HG03439 (cell line): ENCODE results near the gene GABRD.

ENCODE experiments used
- ATAC-seq: cut with Tn5 transposase; IDR thresholded peaks from one replicate; pipeline ENCODE4 v1.9.1; 2021; ENCODE audit warnings: mild to moderate bottlenecking, moderate library complexity; ENCODE audit not compliant: unreplicated experiment

GABRD gene

DNA sequence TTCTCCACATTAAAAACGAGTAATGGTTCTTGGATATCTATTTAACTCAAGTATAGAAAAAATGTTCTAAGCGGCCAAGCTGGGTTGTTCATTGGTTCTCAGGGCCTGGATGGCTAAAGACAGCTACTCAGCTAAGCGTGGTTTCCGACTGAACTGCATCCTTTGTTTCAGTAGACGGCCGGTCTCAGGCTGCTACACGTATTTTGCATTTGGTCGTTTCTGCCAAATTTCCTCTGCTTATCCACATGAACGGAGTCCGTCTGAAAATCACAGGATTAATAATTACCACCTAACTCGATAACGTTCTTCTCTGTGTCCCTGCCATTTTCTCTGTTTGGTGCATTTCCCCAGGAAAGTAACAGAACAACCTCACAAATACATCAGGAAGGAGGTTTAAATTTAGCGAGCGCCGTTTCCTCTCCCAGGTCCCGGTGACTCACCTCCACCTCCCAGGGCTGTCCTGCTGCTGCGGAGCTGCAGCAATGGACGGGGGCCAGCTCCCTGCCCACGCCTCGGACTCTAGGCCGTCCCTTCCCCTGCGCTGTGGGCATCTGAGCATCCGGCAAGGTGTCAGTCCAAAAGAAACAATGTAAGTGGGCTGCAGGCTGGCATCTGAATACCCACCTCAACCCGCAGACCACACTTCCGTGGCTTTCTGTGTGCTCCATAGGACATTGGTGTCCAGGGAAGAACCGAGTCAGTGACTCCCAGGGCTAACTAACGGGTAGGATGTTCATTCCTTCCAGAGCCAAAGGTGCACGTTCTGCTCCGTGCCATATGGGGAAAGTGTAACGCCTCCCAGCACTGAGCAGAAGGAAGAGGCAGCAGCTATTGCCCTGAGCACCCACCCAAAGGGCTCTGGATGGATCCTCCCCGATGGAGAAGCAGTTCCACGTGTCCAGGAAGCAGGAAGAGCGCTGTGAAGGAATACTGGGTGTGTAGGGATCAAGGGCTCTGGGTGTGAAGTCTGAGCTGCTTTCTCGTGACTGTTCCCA, 4.1 kb upstream of the GABRD start:
- ATAC-seq: no peak

DNA sequence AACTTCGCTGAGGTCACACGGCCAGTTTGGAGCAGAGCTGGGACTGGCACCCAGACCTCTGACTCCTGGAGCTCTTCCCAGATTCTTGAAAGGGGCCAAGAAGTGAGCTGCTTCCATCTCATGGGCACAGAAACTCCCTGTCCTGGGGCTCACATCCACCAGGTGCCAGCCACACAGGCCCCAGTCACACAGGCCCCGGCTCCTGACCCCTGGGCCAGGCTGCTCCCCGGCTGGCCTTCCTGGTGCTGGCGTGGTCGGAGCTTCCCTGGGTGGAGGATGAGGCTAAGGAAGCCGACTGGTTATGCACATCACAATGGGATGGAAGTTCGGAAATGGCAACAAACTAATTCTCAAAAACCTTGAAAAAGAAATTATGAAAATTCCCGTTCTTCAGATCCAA, 3.0 kb upstream of the GABRD start:
- ATAC-seq: no peak

DNA sequence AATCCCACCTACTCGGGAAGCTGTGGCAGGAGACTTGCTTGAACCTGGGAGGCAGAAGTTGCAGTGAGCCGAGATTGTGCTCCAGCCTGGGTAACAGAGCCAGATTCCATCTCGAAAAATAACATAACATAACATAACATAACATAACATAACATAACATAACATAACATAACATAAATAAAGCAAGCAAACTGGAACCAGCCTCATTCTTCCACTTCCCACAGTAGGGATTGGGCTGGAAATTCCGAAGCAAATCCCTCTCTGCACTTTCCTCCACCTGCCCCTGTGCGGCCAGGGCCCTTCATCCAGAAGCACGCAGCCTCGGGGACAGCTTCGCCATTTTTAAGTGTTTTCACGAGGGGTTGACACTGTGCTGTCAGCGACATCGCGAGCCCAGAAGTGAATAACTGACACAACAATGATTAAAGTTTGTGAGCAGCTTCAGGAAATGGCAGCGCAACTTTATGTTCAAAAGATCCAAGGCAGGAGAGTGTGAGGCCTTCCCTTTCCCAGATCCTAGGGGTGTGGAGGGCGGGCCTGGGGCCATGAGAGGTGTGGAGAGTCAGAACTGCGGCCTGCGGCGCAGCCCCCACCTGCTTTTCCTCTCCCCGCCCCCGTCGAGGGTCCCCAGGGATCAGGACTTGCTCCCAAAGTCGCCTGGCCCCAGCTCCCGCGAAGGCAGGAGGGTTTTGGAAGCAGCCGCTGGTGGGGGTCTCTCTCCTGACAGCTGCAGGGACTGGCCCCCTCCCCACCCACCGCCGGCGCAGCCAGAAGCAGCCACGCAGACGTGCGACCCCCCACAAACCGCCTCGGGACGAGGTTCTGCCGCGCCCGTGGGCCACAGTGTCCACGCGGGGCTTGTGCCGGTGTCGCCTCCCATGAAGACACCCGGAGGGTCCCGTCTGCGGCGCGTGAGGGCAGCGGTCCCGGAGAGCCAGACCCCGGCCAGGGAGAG, 651 bp upstream of the GABRD start:
- no peak for ATAC-seq

DNA sequence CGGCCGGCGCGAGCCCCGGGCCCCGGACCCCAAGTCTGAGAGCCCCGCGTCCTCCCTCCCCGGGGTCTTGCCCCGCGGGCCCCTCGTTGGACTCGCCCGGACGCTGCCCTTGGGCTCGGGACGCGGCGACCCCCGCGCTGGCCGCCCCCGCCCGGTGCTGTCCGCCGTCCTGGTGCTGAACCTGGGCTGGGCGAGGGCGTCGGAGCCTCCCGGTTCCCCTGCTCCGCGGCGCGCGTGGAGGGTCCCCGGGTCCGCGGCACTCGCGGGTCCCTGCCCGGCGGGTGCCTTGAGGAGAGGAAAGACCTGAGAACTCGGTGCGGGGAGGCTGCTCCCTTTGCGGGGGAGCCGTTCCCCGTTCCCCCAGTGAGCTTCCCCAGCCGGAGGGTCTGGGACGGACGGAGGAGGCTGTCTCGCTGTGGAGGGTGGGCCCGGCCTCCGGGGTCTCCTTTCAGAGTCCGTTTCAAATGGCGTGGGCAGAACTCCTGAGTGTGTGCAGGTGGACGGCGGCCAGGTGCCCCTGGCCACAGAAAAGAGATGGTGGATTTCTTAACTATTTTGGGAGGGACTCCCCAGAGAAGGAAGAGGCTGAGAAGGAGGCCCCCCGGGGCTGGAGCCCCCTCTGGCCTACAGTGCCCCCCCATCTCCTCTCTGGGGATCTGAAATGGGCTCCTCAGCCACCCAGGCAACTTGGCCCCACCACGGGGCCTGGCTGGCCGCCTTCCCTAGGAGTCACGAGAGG, 595 bp downstream of the GABRD start:
- ATAC-seq: no peak

GRCh38 chr1:2020310-2020655, 1.1 kb downstream of the GABRD start:
- no peak for ATAC-seq

DNA sequence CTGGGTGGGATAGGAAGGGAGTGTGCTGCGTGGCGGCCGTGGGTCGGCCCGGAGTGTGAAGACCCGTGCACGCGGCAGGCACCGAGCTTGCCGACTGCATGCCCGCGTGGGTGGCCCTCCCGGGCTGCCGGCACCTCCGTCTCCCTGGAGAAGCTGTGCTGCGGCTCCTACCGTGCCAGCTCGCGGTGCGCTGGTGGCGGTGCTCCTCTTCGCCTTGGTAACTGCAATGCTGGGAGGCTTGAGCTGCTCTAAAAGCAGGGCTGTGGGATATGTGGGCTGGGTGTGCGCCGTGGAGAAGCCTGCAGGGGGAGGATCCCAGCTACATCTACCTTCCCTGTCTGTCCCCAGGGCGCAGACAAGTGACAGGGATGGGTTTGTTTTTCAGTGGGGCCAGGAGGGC, 2.4 kb downstream of the GABRD start:
- ATAC-seq: no peak

DNA sequence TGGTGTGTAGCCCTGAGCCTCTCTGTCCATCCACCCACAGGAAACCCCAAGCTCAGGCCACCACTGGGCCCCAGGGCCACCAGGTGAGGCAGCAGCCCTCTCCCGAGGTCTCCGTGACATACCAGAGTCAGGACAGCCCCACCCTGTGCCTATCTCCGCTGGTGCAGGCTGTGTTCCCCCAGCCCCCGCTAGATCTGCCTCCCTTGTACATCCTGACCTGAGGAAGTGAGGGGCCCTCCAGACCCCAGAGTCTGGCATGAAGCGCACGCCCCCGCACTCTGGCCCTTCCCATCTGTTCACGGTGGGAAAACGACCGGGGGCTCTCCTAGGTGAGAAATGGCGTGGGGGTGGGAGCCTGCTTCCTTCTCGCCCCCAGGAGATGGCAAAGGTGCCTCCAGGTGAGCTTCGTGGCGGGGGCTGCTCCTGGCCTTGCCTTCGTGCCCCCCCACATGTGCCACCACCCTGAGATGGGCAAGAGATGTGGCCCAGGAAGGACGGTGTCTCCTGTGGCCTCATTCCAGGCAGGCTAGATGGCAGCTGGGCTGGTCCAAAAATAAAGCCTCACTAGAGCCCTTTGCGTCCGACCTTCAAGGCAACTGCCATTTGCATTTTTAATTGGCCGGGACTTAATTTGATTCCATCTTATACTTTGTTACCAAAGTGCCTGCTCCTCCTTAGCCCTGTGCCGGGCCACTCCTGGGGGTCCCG, 3.1 kb downstream of the GABRD start:
- no peak for ATAC-seq

- ATAC-seq: no peak
Measured at GRCh38 chr1:2023187-2023586, 4.0 kb downstream of the GABRD start.

GRCh38 chr1:2024451-2024850, 5.3 kb downstream of the GABRD start:
- ATAC-seq: no peak

DNA sequence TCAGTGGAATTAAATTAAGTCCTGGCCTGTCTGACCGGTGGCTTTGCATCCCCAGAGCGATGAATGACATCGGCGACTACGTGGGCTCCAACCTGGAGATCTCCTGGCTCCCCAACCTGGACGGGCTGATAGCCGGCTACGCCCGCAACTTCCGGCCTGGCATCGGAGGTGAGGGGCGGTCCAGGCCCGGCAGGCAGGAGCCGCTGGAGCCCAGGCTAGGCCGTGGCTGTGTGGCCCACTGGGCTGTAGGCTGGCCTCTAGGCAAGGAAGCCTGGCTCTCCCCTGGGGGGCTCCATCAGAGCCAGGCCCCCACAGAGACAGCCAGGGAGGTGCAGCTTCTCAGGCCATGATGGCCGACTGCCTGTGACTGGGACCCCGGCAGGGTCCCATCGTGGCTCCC, 5.7 kb downstream of the GABRD start:
- ATAC-seq: no peak

GRCh38 chr1:2025491-2025981, 6.4 kb downstream of the GABRD start:
- ATAC-seq: no peak

DNA sequence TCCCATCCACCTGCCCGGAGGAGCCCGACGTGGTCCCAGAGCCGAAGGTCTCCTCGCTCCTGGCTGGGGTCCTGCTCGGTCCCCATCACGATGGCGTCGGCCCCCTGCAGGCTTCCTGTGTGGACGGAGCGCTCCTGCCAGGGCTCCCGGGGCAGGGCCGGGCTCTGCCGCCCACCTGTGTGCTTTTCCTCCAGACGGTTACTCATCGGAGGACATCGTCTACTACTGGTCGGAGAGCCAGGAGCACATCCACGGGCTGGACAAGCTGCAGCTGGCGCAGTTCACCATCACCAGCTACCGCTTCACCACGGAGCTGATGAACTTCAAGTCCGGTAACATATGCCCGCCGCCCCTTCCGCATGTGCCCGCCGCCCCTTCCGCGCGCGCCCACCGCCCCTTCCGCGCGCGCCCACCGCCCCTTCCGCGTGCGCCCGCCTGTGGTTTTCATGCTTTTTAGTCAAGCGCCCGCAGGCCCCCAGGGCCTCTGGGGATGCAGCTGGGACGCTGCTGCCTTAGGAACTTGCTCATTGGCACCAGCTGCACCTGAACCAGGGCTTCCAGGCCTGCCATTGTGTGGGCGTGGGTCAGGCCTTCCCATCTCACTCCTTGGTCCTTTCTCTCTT, 8.9 kb downstream of the GABRD start:
- ATAC-seq: no peak

DNA sequence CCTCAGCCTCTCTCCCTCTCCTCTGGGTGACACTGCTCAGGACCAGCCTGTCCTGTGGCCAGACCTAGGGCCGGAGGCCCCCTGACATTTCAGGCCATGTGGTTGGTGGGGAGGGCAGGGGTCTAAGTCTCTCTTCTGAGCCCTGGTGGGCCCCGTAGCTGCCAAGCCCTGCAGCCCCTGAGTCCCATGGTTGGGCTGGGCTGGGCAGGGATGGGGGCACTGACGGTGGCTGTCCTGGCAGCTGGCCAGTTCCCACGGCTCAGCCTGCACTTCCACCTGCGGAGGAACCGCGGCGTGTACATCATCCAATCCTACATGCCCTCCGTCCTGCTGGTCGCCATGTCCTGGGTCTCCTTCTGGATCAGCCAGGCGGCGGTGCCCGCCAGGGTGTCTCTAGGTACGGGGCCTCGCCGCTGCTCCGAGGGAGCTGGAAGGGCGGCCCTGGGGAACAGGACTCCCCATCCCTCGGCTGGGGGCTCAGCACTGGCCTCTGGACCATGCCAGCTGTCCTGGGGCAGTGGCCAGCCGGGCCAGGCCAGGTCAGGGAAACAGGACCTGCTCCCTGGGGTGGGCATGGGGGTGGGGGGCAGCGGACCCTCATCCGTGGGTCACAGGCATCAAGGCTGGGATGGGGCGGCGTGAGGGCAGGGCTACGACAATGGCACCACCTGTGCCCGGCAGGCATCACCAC, 9.9 kb downstream of the GABRD start:
- ATAC-seq: no peak

DNA sequence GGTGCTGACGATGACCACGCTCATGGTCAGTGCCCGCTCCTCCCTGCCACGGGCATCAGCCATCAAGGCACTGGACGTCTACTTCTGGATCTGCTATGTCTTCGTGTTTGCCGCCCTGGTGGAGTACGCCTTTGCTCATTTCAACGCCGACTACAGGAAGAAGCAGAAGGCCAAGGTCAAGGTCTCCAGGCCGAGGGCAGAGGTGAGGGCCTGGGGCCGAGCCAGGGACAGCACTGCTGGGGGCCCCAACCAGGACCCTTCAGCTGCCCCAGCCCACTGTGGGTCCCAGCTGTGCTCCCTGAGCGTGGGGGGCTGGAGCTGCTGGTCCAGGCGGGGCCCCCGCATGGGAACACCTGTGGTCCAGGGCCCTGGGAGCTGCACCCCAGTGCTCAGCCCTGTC, 10.4 kb downstream of the GABRD start:
- ATAC-seq: no peak

DNA sequence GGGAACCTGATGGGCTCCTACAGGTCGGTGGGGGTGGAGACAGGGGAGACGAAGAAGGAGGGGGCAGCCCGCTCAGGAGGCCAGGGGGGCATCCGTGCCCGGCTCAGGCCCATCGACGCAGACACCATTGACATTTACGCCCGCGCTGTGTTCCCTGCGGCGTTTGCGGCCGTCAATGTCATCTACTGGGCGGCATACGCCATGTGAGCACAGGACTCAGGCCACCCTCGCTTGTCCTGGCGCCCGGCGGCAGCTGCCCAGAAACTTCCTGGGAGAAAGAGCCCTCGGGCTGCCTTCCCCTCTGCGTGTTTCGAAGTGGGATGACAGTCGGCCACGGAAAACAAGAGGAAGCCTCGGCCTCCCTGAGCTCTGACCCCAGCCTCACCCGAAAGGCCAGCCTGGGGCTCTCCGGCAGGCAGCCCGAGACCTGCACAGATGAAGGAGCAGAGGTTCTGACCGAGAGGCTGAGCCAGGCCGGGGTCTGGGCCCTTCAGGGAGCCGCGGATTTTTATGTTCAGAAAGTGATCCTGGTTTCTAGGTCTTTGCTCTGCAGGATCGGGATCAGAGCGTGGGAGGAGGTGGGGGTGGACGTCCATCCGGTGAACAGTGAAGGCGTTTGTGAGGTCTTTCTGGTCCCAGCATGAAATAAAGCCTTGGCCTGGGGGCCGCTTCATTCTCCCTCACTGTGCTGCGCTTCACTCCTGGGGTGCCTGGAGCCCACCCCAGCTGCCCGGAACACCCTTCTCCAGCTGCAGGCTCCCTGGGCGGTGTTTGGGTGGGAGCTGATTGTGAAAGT, 11.1 kb downstream of the GABRD start:
- ATAC-seq: no peak

DNA sequence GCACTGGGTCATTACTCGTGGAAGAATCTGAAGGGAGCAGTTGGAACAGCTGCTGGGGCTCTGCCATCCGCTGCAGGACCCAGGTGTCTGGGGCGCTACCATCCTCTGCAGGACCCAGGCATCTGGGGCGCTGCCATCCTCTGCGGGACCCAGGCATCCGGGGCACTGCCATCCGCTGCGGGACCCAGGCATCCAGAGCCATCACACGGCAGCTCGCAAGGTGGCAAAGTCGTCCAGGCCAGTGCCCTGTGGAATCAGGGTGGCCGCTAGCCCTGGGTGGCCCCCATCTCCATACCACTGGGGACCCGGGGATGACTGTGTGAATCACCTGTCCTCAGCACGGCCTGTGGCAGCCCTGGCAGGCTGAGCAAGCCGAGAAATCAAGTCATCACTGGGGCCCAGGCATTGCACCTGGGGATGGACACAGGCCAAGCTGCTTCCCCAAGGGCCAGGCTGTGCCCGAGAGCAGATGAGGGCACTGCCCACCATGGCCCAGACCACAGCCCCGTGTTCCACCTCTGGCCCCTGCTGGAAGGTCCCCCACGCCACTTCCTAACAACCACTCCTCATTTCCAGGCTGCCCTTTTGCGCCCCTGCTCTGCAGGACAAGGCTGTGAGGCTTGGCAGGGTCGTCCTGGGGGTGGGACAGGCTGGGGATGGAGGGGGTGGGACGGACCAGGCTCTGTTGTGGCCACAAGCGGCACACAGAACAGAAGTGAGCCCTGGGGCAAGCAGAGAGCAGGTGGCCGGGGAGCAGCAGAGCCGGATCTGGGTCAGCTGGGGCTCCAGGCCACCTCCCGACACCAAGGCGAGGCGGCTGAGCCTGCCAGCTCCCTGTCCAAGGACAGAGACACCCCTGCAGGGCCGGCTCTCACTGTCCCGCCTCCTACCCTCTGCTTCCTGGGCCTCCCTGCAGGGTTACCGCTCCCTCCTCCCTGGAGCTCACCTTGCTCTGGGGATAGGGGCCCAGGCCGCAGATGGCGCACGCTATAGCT, 12.7 kb downstream of the GABRD start:
- ATAC-seq: no peak

- no peak for ATAC-seq
Measured at GRCh38 chr1:2032737-2033136, 13.6 kb downstream of the GABRD start.
